NCI-H2196 (cell line): ENCODE measurements around the gene LRRC32.
"Not testable (repeated sequence)": the region's sequence is repeated elsewhere in the genome, so short reads cannot be mapped to it uniquely, and the experiment has no call there.

Experiments
- DNase-seq: peaks from one replicate; lab custom pipeline; 2025; ENCODE audit not compliant: unreplicated experiment; lab: John Stamatoyannopoulos, UW

LRRC32 gene

DNA sequence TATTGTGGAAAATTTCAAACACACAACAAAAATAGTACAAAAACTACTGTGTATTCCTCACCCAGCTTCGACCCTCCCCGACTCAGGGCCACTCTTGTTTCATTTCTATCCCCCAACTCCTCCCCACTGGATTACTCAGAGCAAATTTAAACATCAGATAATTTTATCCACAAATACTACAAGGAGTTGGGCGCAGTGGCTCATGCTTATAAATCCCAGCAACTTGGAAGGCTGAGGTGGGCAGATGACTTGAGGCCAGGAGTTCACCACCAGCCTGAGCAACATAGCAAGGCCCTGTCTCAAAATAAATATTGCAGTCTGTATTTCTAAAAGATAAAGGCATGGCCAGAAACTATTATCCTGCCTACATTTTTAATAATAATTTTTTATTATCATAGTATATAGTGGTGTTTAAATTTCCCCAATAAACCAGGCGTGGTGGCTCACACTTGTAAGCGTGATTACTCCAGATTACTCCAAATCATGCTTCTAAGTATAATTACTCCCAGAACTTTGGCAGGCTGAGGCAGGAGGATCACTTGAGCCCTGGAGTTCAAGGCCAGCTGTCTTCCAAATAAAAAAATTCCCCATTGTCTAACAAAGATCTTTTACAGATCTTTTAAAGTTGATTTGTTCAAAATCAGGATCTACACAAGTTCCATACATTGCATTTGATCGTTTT, 39.8 kb downstream of the LRRC32 start:
- no peak for DNase-seq

DNA sequence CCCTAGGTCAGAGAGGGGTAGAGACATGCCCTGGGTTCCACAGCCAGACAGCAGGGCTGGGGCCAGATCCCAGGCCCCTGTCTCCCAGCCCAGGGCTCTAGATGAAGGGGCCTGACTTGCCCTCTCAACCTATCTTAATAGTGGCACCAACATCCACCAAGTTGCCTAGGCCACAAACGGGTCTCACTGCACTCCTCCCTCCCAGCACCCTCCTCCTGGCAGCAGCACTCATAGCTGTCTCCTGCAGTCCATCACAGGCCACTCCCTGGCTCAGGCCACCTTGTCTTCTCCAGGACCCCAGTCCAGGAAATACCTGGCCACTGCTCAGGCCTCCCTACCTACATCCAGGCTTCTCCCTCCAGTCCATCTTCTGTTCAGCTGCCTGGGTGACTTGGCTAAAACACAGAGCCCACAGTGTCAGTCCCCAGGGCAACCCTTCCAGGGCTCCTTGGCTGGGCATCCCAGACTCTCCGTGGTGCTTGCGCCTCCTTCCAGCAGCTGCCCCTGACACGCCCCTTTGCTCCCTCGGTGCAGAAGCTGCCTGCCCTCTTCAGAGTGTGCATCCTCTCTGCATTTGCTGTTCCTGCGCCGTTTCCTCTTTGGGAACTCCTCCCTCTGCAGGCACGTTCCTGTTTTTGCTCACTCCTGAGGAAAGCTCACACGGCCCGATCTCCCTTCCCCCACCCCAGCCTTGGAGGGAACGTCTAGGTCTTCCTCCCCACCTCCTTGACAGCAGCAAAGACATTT, 40.5 kb downstream of the LRRC32 start:
- no peak for DNase-seq

DNA sequence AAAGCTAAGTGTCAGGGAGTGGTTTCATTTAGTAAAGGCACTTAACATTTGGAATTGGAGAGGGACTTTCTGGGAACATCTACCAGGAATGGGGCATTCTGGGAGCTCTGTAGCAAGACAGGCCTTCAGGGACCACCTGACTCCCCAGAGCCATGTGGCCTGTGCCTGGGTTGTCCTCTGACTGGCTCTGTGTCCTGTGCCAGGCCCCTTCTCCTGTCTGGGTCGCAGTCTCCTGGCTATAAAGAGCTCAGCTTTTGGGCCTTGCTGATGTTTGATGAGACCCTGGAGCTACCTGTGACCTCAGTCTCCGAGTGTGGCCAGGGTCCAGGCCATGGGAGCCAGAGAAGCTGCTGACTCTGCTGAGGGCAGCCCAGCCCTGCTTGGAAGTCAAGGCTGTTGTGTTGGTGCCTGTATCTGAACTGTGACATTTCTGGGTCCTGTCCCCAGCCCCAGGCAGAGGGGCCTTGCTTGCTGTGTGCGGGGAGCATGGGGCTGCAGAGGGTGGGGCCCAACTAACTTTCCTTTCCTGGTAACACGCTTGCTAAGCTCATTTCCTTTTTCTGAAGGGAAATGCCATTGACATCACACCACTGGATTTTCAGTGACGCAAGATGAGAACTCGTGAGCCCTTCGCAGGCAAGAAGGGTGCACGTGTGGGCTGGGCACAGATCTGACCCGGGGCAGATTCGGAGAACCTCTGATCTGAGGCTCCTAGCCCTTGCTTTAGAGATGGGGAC, 41.3 kb downstream of the LRRC32 start:
- no peak for DNase-seq

DNA sequence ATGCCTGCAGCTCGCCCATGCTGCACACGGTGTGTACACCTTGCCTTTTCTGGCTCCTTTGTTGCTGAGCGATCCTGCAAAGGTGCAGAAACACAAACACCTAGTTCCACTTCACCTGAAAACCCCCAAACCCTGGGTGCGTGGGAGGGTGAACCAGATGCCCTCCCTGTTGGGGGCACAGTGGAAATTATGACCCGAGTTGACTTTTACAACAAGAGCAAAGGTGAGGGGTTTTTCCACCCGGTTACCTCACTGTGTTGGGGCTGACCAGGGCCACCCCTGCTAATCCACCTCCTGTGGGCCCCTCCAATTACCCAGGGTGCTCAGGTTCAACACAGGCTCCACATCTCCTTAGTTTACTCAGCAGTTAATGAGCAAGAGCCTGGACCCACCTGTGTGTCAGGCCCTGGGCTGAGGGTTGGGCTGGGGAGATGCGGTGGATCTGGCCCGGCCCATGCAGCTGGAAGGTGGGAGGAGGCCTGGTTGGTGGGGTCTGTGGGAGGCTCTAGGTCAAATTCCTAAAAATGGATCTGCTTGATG, 42.1 kb downstream of the LRRC32 start:
- DNase-seq, result no peak

DNA sequence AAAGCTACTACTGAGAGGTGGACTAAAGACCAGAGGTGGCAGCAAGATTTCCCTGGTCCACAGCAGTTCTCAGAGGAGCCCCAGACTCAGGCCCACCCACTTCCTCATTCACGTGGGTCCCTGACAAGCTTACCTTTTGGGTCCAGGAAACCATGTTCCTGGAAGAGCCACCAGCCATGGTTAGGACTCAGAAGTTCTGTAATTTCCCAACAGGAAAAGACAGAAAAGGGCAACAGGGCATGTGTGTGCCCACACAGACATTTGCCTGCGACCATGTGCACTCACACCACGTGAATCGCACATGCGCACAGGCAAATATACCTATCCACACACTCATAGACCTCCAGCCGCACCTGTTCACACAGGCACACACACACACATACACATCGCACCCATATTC, 42.9 kb downstream of the LRRC32 start:
- DNase-seq, result no peak

DNA sequence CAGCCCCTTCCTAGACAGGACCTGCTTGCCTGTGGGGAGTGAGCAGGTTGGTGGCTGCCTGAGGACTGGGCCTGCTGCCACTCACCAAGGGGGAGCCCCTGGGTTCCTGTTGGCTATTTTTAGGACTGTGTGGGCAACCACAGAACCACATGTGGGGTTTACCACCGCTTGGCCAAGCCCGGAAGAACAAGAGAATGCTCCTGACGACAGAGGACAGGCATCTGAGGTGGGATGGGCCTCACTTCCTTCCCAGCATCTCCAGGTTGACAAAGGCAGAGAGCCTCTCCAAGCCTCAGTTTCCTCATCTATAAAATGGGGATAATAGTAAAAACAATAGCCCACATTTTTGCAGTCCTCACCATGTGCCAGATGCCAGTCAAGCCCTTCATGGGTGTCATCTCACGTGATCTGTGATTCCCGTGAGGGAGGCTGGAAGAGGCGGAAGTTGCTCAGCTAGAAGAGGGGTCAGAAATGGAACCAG, 43.6 kb downstream of the LRRC32 start:
- no peak for DNase-seq

DNA sequence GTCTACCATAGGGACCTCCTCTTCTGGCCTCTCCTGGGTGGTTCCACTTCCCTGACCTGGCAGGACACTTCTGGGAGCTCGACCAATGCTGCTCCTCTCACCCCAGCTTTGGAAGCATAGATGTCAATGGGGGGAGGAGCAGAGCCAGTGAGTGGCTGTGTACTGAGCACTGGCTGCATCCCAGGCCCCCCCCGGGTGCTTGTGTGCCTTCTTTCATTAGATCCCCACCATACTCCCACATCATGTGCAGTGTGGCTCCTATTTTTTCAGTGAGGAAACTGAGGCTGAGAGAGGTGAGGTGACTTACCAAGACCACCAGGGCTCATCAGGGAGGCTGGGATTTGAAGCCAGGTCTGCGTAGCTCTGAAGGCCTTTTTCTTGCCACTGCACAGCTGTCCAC, 44.3 kb downstream of the LRRC32 start:
- DNase-seq, result no peak

DNA sequence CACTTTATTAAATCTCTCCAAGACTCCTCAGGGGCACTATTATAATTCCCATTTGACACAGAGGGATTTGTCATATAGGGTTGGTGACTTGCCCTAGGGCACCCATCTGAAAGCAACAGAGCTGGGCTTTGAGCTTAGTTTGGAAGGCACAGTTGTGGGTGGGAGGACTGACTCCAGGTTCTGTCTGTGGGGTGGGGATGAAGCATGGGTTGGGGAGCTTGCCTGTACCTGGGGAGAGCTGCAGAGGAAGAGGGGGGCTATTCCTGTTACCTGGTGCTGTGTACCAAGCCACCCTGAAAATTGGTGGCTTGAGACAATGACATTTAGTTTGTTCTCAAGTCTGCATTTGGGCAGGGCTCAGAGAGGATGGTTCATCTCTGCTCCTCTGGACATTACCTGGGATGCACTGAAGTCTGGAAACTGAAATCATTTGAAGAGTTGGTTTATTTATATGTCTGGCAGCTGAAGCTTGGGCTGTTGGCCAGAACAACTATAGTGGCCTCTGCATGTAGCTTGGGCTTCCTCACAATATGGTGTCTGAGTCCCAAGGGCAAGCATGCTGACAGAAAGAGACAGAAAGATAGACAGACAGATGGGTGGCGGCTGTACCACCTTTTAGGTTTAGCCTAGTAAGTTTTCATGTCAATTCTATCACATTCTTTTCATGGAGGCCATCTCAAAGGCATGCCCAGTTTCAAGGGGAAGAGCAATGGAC, 44.9 kb downstream of the LRRC32 start:
- no peak for DNase-seq

DNA sequence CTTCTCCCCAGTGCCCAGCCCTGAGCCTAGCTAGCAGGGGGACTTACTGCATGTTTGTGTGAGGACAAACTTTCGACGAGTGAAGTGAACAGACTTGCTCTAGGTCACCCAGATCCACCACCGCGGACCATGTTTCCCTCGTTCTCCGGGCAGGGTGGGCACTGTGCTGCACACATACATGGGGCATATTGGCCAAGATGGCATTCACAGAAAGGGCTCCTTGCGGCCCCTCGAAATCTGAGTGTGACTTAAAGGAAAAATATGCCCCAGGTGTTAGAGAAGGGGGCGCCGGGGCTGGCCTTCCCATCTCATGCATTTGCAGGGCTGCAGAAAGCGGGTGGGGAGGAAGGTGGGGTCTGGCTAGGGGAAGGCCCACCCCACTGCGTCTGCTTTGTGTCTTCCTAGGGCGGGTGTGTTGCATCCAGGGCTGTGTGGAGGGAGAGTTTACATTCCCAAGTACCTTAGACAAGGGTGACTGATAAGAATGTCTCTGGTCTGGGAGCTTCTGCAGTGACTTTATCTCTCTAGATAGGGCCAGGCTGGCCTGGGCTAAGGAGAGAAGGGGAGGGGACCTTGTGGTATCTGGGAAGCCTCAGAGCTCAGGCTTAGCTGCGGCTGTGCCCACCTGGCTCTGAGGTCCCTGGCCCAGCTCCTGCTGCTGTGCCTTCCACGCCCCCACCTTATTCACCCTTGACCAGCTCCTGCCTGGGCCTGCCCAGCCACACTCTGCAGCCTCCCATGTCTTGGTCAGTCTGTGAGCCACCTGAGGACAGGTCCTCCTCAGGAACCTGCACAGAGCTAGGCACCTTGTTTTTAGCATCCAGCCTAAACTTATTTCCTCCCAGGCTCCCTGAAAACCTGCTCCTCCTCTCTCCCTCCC, 45.8 kb downstream of the LRRC32 start:
- no peak for DNase-seq

DNA sequence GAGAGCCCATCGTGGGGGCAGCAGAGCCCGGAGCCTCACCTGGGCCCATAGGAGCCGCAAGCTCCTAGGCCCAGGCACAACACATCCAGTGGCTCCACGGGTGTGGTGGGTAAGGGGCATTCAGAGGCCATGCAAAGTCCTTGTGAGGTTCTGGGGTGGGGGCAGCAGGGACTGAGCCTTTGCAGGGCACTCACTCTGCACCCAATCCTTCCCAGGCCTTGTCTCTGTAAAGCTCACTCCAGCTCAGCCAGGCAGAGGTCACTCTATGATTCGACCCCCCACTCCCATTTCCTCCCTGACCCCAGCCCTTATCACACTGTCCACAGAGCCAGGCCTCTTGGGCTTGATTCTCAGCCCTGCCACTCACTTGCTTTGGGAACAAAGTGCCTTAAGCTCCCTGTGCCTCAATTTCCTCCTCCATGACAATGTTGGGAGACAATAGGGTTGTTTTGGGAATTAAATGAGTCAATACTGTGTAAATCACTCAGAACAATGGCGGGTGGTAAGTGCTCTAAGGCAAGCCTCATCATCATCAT, 46.6 kb downstream of the LRRC32 start:
- DNase-seq, result no peak

DNA sequence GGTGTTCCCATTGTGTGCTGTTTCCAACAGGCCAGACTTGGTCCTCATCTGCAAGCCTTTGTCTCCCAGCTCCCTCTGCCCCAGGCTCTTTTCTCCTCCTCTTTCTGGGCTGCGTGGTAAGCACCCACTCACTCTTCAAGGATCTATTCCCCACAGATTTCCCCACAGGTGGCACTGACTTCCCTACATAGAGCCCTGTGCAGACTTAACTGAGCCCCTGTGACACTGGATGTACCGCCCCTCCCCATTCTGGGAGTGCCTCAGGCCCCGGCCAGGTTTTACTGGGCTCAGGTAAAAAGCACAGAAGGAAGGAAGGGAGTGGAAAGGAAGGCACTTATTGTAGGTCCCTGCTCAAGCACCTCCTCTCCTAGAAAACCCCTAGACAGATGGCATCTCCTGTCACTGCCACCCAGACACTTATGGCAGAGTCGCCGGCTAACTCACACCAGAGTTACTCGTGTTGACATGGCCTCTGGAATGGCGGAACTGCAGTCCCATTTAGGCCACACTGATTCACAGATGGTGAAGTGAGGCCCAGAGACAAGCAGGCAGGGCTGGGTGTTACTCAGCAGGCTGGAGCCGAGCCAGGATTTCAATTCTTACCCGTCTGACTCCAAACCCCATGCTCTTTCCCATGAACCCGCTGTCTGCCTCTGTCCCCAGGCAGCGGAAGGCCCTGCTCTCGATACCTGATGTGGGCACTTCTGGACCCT, 47.2 kb downstream of the LRRC32 start:
- no peak for DNase-seq

DNA sequence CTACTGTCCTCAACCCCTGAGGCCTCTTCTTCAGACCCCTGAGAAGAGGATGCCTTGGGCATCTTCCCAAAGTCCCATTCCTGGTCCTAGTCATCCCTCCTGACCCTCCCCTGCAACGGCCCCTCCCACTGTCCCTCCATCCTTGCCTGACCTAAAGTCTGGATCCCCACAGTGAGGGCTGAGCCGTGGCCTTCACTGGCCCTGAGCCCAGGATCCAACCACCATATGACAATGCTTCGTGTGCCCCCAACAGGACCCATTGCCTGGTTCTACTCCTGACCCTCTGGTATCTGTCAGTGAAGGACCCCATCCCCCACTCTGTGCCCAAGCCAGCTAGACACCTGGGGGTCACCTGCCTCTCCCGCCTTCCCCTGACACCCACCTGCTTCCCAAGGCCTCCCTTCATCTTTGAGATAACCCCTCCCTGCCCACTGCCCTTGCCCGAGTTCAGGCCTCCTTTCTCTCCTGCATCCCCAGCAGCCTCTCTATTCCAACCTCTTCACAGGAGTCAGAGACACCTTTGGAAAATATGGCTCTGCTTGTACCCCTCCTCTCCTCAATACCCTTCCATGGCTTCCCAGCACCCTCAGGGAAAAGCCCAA, 48.0 kb downstream of the LRRC32 start:
- DNase-seq, result no peak

DNA sequence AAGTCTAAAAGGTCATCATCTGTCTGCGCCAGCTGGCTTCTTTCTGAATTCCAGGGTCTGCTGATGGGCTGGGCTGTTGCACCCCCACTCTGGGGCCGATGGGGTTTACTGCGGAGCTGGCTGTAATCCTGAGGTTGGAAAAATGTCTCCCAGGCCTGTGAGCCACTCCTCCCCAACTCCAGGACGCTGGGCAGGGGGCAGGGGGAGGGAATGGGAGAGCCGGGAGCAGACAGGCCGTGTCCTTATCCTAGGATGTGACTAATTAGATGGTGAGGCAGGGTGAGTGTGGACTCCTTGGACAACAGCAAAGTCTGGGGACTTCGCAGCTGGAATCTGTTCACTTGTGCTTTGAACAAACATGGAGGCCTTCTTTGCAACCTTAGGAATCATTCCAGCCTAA, 48.7 kb downstream of the LRRC32 start:
- no peak for DNase-seq

DNA sequence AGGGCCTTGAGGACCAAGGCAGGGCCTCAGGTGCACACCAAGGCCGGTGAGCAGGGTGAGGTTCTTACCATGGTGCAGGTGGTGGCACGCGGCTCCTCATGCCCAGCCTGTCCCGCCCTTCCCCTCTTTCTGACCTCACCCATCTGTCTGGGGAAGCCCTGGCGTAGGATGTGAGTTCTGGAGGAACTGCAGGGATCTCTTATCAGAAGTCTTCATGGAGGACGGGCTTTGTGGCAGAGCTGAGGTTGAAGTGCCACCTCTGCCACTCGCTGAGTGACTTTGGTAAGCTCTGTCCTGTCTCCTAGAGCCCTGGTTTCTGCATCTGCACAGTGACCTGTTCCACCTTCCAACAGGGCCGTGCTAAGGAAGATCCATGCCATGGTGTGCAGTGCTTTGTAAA, 49.1 kb downstream of the LRRC32 start:
- DNase-seq, result no peak

DNA sequence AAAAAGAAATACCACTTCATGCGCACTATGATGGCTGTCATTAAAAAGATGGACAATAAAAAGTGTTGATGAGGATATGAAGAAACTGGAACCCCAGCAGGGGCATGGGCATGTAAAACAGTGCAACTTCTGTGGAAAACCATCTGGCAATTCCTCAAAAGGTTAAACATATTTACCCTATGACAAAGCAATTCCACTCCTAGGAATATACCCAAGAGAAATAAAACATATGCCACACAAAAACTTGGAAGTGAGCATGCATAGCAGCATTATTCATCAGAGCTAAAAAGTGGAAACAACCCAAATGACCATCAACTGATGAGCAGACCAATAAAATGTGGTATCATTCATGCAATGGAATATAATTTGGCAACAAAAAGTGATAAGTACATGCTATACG, 50.1 kb downstream of the LRRC32 start:
- no peak for DNase-seq

DNA sequence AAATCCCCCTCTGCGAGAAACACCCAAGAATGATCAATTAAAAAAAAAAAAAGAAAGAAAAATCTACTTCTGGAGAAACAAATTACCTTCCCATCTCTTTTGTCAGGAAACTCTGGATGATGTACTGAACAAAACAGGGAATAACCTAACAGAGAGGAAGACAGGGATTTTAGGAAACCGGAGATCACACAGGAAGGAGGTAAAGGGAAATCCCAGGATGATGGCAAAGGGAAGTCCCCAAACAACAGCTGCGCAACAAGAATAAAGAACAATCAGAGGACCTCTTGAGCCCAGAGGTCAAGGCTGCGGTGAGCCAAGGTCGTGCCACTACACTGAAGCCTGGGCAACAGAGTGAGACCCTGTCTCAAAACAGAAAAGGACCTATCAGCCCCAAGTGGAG, 50.7 kb downstream of the LRRC32 start:
- not testable (repeated sequence) for DNase-seq

DNA sequence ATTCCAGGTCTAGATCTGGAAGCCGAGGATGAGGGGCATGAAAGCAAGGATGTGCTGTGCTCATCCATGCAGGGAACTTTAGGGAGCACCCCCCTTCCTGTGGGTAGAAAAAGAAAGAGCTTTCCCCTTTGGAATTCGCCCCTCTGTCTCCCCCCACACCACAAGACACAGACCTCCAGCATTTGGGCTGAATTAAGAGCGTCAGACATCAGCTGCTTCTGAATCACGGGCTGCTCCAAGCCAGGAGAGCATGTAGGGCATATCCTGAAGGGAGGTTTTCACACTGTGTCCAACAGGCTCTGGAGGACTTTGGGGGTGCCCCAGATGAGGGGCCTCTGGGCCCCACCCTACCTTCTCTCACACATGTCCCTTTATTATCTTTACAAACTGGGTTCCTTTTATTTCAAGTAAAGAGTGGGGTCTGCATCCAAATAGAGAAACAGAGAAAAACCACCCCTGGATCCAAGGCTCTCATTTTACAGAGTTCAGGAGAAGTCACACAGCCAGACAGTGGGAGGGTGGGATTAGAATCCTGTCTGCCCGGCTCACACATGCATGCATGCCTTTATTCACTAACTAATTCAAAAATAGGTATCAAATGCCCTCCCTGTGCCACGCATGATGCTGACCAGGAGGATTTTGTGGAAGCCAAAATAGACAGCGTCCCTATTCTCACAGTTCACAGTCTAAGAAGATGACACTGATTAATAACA, 52.8 kb downstream of the LRRC32 start:
- DNase-seq, result no peak
